Stimulated activated CD4-positive, alpha-beta T cell treated with anti-CD3 and anti-CD28 coated beads, TNF-alpha, amount 100 ng/mL, for 24 hours (primary cell): ENCODE measurements around the gene ADCY2.

Experiments used
- DNase-seq, 3 experiments: peaks; one replicate each; pipeline ENCODE4 v3.0.0-alpha.2; 2020; ENCODE audit warnings: low read depth in 3 of 3

The ADCY2 gene

GRCh38 chr5:7745882-7746610 lies 350.1 kb downstream of the ADCY2 start:
- peak in 2 of 3 experiments; percentile 14 to 41 for DNase-seq

GRCh38 chr5:7747728-7748127 lies 351.8 kb downstream of the ADCY2 start:
- DNase-seq = no peak

GRCh38 chr5:7749626-7750025 lies 353.7 kb downstream of the ADCY2 start:
- DNase-seq = no peak

GRCh38 chr5:7751874-7752273 lies 355.9 kb downstream of the ADCY2 start:
- DNase-seq = no peak

- DNase-seq = no peak
Observed at GRCh38 chr5:7753181-7753580, 357.2 kb downstream of the ADCY2 start.

- no peak for DNase-seq
Observed at GRCh38 chr5:7753596-7753995, 357.7 kb downstream of the ADCY2 start.

GRCh38 chr5:7754490-7754889 lies 358.6 kb downstream of the ADCY2 start:
- no peak for DNase-seq

GRCh38 chr5:7754997-7755596 lies 359.2 kb downstream of the ADCY2 start:
- DNase-seq = peak in 1 of 3 experiments; percentile 38

- no peak for DNase-seq
Observed at GRCh38 chr5:7755958-7756357, 360.0 kb downstream of the ADCY2 start.

GRCh38 chr5:7756453-7756852 lies 360.5 kb downstream of the ADCY2 start:
- DNase-seq = no peak

GRCh38 chr5:7759257-7759871 lies 363.4 kb downstream of the ADCY2 start:
- no peak for DNase-seq

GRCh38 chr5:7759951-7760580 lies 364.1 kb downstream of the ADCY2 start:
- DNase-seq = no peak

GRCh38 chr5:7762267-7762666 lies 366.3 kb downstream of the ADCY2 start:
- DNase-seq = no peak

GRCh38 chr5:7763621-7764072 lies 367.7 kb downstream of the ADCY2 start:
- no peak for DNase-seq

- DNase-seq = no peak
Observed at GRCh38 chr5:7764452-7764851, 368.5 kb downstream of the ADCY2 start.

GRCh38 chr5:7770436-7770835 lies 374.5 kb downstream of the ADCY2 start:
- no peak for DNase-seq

- DNase-seq = no peak
Observed at GRCh38 chr5:7772141-7772540, 376.2 kb downstream of the ADCY2 start.

- no peak for DNase-seq
Observed at GRCh38 chr5:7773178-7773577, 377.2 kb downstream of the ADCY2 start.

GRCh38 chr5:7776442-7776841 lies 380.5 kb downstream of the ADCY2 start:
- no peak for DNase-seq

GRCh38 chr5:7779019-7780005 lies 383.4 kb downstream of the ADCY2 start:
- no peak for DNase-seq

GRCh38 chr5:7781899-7782298 lies 386.0 kb downstream of the ADCY2 start:
- DNase-seq = no peak
